Fibroblast of pulmonary artery (primary cell): ENCODE data around the gene FOXN3.
A peak's percentile ranks its signal among the peaks of the same experiment; 100 is the strongest.

Source experiments
- DNase-seq: peaks from one replicate; pipeline ENCODE4 v3.0.0-alpha.2; 2010; ENCODE audit warnings: low read depth
- H3K4me3 ChIP-seq: replicated peaks from 2 replicates; pipeline ENCODE4 v1.5.1; 2011; ENCODE audit warnings: low read depth, mild to moderate bottlenecking, control low read depth, low read length, moderate library complexity
- TF ChIP-seq, protein P1 (sequence below): IDR thresholded peaks from 2 replicates; pipeline ENCODE4 v1.5.1; 2011; ENCODE audit warnings: mild to moderate bottlenecking, control low read depth, low read length, inconsistent platforms; ENCODE audit errors: missing control alignments

The FOXN3 gene

DNA sequence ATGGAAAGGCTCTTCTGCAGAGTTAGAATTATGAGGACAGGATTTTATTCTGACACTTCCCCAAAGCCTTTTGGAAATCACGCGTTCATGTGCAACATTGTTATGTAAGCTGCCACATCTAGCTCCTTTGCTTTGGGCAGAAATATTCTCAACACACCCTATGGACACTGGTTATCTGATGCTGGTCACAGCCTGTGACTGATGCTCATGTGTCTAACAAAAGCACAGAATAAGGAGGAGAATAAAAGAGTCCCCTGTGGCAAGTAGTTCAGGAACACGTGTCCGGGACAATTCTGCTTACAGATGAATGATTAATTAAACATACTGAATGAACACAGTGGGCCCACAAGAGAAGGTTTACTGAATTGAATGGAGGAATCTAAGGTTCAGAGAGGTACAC is 22.1 kb downstream of the FOXN3 start:
- no peak for DNase-seq
- TF ChIP-seq, protein P1, sequence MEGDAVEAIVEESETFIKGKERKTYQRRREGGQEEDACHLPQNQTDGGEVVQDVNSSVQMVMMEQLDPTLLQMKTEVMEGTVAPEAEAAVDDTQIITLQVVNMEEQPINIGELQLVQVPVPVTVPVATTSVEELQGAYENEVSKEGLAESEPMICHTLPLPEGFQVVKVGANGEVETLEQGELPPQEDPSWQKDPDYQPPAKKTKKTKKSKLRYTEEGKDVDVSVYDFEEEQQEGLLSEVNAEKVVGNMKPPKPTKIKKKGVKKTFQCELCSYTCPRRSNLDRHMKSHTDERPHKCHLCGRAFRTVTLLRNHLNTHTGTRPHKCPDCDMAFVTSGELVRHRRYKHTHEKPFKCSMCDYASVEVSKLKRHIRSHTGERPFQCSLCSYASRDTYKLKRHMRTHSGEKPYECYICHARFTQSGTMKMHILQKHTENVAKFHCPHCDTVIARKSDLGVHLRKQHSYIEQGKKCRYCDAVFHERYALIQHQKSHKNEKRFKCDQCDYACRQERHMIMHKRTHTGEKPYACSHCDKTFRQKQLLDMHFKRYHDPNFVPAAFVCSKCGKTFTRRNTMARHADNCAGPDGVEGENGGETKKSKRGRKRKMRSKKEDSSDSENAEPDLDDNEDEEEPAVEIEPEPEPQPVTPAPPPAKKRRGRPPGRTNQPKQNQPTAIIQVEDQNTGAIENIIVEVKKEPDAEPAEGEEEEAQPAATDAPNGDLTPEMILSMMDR, result no peak
- no peak overlapping the region for H3K4me3 ChIP-seq

DNA sequence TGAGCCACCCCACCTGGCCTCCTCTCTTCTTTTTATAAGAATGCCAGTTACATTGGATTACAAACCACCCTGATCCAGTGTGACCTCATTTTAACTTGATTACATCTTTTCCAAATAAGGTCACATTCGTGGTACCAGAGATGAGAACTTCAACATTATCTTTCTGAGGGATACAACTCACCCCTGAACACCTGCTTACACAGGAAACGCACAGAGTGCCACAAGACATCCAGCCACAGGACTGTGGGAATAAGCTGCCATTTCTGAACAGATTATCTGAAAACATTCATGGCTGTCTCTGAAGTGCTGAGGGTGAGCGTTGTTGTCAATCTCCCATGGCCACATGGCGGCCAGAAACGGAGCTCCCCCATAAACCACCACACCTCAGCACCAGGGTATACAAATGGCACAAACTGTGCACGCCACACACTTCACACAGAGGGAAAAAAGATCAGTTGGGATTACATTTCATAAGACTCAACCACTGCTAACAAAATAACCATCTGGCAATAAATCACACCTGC is 23.7 kb downstream of the FOXN3 start:
- H3K4me3 ChIP-seq, result no peak overlapping the region
- TF ChIP-seq, protein P1, result no peak
- no peak for DNase-seq

DNA sequence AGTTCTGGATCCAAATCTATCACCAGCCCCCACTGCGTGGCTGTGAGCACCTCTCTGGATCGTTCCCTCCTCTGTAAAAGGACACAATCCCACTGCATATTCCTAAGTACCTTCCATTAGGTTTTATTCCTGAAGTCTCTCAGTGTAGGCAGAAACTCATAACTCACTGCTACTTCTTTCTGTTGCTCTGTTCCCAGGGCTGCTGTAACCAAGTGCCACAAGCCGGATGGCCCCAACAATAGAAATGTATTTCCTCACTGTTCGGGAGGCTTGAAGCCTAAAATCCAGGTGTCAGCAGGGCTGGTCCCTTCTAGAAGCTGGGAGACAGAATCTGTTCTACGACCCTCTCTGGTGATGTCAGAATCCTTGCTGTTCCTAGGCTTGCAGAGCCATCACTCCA is 24.9 kb downstream of the FOXN3 start:
- H3K4me3 ChIP-seq, result no peak overlapping the region
- TF ChIP-seq, protein P1, result no peak
- no peak for DNase-seq

DNA sequence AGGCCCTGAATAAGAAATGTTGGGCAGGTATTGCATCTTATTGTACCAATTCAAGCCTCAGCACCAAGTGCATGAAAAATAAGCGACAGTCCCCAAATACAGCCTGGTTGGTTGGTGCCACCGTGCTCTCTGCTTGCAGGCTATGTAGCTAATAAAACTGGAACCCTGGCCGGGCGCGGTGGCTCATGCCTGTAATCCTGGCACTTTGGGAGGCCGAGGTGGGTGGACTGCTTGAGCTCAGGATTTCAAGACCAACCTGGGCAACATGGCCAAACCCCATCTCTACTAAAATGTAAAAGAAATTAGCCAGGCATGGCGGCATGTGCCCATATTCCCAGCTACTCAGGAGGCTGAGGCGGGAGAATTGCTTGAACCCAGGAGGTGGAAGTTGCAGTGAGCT is 25.5 kb downstream of the FOXN3 start:
- DNase-seq, result no peak
- TF ChIP-seq, protein P1, result no peak
- H3K4me3 ChIP-seq, result no peak overlapping the region

DNA sequence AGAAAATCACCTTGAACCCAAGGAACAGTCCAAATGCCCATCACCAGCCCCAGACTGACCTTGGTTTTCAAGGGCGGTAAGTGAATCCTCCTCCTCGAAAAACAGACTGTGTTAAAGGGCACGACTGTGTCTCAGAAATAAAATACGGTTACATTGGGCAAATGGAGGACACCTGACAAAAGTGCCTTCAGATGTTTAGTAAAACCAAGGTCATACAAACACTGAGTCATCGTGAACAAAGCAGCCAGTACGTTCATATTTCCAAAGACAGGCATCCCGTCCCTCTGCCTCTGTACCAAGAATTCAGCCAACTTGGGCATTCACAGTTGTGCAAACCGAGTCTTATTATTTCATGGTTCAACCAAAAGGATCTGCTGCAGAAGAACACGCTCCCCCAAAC is 25.9 kb downstream of the FOXN3 start:
- TF ChIP-seq, protein P1, result no peak
- no peak overlapping the region for H3K4me3 ChIP-seq
- DNase-seq, result no peak

DNA sequence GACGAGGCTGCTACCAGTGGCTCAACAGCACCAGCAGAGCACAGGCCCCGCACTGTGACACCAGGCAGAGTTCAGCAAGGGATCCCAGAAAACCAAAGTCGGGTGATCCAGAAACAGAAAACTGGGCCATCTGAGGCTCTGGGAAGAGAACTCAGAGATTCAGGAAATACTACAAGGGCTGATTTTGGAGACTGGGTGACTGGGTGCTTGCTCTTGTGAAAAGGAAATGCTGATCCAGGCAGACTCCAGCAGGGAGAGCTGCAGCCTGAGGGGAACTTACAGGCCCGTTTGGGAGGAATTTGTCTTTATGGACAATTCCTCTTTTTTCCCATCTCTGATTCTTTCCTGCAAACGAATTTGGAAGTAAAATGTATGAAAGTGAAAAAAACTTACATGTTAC is 28.2 kb downstream of the FOXN3 start:
- H3K4me3 ChIP-seq, result no peak overlapping the region
- DNase-seq, result peak; percentile 48
- TF ChIP-seq, protein P1, result peak; percentile 42

DNA sequence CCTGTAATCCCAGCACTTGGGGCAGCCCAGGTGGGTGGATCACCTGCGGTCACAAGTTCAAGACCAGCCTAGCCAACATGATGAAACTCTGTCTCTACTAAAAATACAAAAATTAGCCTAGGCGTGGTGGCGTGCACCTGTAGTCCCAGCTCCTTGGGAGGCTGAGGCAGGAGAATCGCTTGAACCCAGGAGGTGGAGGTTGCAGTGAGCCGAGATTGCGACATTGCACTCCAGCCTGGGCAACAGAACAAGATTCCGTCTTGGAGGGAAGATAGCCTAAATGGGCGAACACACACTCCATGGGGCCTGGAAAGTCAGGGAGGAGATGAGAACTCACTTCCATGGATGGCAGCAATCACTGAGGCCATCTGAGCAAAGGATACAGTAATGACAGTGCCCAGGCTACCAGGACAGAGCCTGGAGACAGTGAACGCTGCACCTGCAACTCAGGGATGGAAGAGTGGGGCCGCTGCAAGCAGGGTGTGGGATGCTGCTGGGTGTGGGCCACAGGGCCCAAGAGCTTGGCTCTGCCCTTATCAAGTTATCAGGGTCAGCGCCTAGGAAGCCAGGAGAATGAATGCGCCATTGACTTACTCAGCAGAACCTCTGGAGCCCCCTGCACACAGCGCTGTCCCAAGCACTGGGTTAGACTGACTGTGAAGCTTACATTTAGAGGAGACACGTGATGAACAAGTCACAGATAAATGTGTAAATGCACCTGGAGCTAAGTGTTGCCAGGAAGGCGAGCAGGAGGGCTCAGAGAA is 28.9 kb downstream of the FOXN3 start:
- H3K4me3 ChIP-seq, result no peak overlapping the region
- TF ChIP-seq, protein P1, result no peak

More for the DNA sequence above, 28.9 kb downstream of the FOXN3 start:
- DNase-seq, result no peak
